GM23338 (cell line): ENCODE measurements around the gene RIPOR3.

ENCODE experiments used
- EZH2phosphoT487 ChIP-seq: fragments of 200-600 bp; sonication (generic); IDR thresholded peaks from one replicate; pipeline ENCODE4 v1.8.1; 2018; ENCODE audit warnings: antibody characterized with exemption; ENCODE audit not compliant: unreplicated experiment
- POLR2AphosphoS5 ChIP-seq: IDR thresholded peaks from 2 replicates; pipeline ENCODE4 v1.6.1; 2016; ENCODE audit warnings: antibody characterized with exemption, low read depth

DNA sequence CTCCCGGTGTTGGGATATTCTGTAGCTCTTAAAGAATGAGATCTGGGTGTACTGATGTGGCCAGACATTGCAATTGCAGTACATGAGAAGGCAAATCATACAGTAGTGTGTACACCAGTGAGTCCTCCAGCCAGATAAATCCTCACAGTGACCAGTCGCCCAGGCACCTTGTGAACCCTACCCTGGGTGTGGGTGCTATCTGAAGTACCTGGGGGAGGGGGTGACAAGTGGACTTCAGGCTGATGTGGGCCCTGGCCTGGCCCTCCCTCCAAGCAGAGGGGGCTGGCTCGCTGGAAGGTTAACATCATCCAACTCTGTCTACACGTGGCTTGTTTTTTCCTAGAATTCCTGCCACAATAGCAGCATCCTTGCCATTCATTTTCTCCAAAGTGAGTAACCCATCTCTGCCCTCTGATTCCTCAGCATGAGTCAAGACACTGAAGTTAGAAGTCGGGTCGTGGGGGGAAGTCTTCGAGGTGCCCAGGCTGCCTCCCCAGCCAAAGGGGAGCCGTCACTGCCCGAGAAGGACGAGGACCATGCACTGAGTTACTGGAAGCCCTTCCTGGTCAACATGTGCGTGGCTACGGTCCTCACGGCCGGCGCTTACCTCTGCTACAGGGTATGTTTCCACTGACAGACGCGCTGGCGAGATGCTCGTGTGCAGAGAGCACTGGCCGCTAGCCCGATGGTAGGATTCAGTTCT lies 110.3 kb downstream of the RIPOR3 start:
- TF ChIP-seq EZH2phosphoT487 (no peak), POLR2AphosphoS5 (no peak)
